Right ventricle myocardium inferior (tissue), 1 donor: Measurements from ENCODE around the gene PPIL3. TPM values are rescaled to one million over a fixed set of nuclear protein-coding genes. Genes with fewer than 3 reads are reported as not detected.
A peak's percentile ranks its signal among the peaks of the same experiment; 100 is the strongest.

Source experiments
- ATAC-seq: fragments of 200-7000 bp; cut with Tn5 transposase; one replicate; pipeline ENCODE4 v1.9.1; 2020; ENCODE audit warnings: mild to moderate bottlenecking, moderate library complexity
- DNase-seq: peaks from one replicate; pipeline ENCODE4 v3.0.0; 2021; ENCODE audit errors: missing footprints
- intact Hi-C: fragments of 100-400 bp; cut with DNase I; formaldehyde crosslinking; loops from one replicate; pipeline ENCODE4 v1.11.0; 2022
- total RNA-seq: library from RNA; stranded (reverse); fragmentation: NEBNext Ultra II Directional; extraction: Animal tissue kit (Norgen Biotek cat#: 25700); gene quantifications from one replicate; pipeline ENCODE4 v1.2.1, GENCODE V29; 2021
- donor health status: DM: no; HTN: yes; CAD: no; lungs with severe emphysema.

Gene PPIL3
- total RNA-seq, 1 donor from 2014 or later: 21.1 TPM

- intact Hi-C loops: loop anchor here (2.0 to 5.0 kb wide), 3 partner anchors 25 to 151 kb away; partner anchors contain the start of genes BZW1, NIF3L1 and PPIL3
These were observed 25.1 kb downstream of the PPIL3 start for GRCh38 chr2:200863782-200864175.

GRCh38 chr2:200862532-200863000, 26.3 kb downstream of the PPIL3 start:
- ATAC-seq (no peak), DNase-seq (no peak)
- intact Hi-C loops: loop anchor here (5.0 kb wide), 2 partner anchors 50 to 150 kb away; partner anchors contain the start of gene BZW1

More at GRCh38 chr2:200863782-200864175, 25.1 kb downstream of the PPIL3 start:
- DNase-seq (no peak), ATAC-seq (no peak)

GRCh38 chr2:200861617-200862155, 27.2 kb downstream of the PPIL3 start:
- ATAC-seq (no peak), DNase-seq (no peak)
- intact Hi-C loops: loop anchor here (5.0 kb wide), 2 partner anchors 49 to 149 kb away; partner anchors contain the start of gene BZW1

GRCh38 chr2:200860092-200860795, 28.6 kb downstream of the PPIL3 start:
- intact Hi-C loops: loop anchor here (5.0 kb wide), 2 partner anchors 48 to 148 kb away; partner anchors contain the start of gene BZW1
- ATAC-seq (no peak), DNase-seq (no peak)

GRCh38 chr2:200856806-200857205, 32.1 kb downstream of the PPIL3 start:
- DNase-seq: no peak

GRCh38 chr2:200852605-200853004, 36.3 kb downstream of the PPIL3 start:
- no peak for DNase-seq
- no peak for ATAC-seq
- intact Hi-C loops: no loop called here

More at GRCh38 chr2:200856806-200857205, 32.1 kb downstream of the PPIL3 start:
- intact Hi-C loops: no loop called here
- ATAC-seq: no peak

- intact Hi-C loops: no loop called here
- DNase-seq: no peak
- no peak for ATAC-seq
These were observed 37.3 kb downstream of the PPIL3 start for GRCh38 chr2:200851398-200852248.

GRCh38 chr2:200850512-200851256, 38.2 kb downstream of the PPIL3 start:
- ATAC-seq: peak; percentile 37
- intact Hi-C loops: no loop called here
- DNase-seq: no peak

GRCh38 chr2:200847939-200848338, 40.9 kb downstream of the PPIL3 start:
- no peak for ATAC-seq
- intact Hi-C loops: no loop called here

GRCh38 chr2:200847269-200847668, 41.6 kb downstream of the PPIL3 start:
- ATAC-seq (no peak), DNase-seq (no peak)
- intact Hi-C loops: no loop called here

More at GRCh38 chr2:200847939-200848338, 40.9 kb downstream of the PPIL3 start:
- no peak for DNase-seq

- DNase-seq (no peak), ATAC-seq (peak; percentile 8)
- intact Hi-C loops: no loop called here
These were observed 43.1 kb downstream of the PPIL3 start for GRCh38 chr2:200845669-200846325.

GRCh38 chr2:200845194-200845593, 43.7 kb downstream of the PPIL3 start:
- no peak for DNase-seq
- intact Hi-C loops: no loop called here
- ATAC-seq: no peak

- intact Hi-C loops: no loop called here
- DNase-seq (no peak), ATAC-seq (no peak)
These were observed 44.6 kb downstream of the PPIL3 start for GRCh38 chr2:200843993-200844948.

GRCh38 chr2:200839513-200839912, 49.4 kb downstream of the PPIL3 start:
- DNase-seq: no peak

GRCh38 chr2:200834701-200835100, 54.2 kb downstream of the PPIL3 start:
- ATAC-seq (no peak), DNase-seq (no peak)
- intact Hi-C loops: no loop called here

More at GRCh38 chr2:200839513-200839912, 49.4 kb downstream of the PPIL3 start:
- ATAC-seq: no peak
- intact Hi-C loops: no loop called here

- DNase-seq (no peak), ATAC-seq (no peak)
- intact Hi-C loops: no loop called here
These were observed 59.6 kb downstream of the PPIL3 start for GRCh38 chr2:200829258-200829655.
